GM19438 (cell line): Measurements from ENCODE around the gene HIPK3.
A peak's percentile ranks its signal among the peaks of the same experiment; 100 is the strongest.
"Not testable (repeated sequence)": the region's sequence is repeated elsewhere in the genome, so short reads cannot be mapped to it uniquely, and the experiment has no call there.

Source experiments
- ATAC-seq: cut with Tn5 transposase; IDR thresholded peaks from one replicate; pipeline ENCODE4 v1.9.1; 2021; ENCODE audit warnings: low read depth; ENCODE audit not compliant: unreplicated experiment

HIPK3 gene

GRCh38 chr11:33257897-33258630, 883 bp downstream of the HIPK3 start:
- ATAC-seq, result peak; percentile 48

DNA sequence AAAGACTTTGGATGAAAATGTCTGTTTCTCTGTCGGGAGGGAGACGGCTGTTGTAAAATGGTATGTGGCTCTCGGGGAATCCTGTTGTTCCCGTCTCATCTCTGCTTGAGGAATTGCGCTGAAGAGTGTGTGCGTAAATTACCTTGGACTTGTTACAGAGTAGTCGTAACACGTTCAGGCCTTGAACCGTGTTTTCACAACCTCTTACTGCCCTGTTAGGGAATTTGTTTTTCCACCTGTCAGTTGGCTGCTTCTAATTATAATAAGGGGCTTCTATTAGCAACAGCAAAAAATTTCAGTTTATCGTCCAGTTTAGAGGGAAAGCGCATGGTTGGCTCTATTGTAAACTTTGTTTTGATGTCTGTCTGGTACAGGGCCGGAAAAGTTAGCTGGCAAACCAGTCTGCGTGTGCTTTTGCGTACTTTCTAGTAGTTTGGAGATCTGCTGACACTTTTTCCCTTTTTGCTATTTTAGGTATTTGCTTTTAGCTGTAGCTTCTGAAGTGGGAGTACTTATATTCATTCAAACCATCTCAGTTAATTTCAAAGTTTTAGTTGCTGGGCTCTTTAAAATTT, 1.5 kb downstream of the HIPK3 start:
- peak; percentile 14 for ATAC-seq

- no peak for ATAC-seq
Observed at GRCh38 chr11:33259869-33260268, 2.7 kb downstream of the HIPK3 start.

DNA sequence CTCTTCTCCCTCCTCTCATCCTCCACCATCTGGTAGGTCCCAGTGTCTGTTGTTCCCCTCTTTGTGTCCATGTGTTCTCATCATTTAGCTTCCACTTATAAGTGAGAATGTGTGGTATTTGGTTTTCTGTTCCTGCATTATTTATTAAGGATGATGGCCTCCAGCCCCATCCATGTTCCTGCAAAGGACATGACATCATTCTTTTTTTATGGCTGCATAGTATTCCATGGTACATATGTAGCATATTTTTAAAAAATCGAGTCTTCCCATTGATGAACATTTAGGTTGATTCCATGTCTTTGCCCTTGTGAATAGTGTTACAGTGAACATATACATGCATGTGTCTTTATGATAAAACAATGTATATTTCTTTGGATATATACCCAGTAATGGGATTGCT, 4.2 kb downstream of the HIPK3 start:
- ATAC-seq, result not testable (repeated sequence)

DNA sequence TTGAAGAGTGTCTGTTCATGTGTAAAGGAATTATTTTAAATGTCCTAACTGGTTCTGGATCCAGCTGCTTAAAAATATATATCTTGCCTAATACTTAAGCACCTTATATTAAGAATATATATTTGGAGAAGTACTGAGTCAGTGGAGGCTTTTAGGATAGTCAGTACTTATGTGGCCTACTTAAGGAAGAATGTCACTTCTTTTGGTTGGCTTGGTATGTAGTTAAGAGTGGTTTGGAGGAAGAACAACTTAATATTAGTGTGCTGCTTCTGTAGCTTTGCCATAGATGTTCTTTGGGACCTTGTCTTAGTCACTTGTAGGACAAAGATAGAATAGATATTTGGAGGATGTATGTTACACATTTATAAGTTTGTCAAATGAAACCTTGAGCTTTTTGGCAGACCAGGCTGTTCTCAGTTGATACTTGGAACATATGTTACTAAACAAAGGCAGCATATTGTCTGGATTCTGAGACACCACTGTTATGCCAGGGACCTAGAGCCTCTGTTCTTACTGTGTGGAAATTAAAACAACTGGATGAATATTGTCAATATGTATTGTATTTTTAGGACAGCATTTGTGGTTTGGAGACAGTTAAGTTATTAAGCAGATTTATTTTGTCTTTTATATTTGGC, 4.9 kb downstream of the HIPK3 start:
- no peak for ATAC-seq

DNA sequence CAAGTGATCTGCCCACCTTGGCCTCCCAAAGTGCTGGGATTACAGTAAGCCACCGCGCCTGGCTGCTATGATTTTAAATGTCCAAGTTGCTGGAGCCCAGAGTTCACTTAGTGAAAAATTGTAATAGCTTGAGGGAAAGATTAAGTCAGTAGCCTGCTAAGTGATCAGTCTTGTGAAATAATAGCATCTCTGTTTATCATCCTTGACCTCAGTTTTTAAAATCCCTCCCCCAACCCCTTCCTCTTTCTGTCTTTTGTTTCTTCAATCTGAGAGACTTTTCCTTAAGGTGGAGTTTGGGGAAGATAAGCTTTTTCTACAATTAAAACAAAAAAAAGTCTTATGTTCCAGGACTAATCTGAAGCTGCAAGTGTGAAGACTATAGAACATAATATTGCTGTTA, 6.4 kb downstream of the HIPK3 start:
- no peak for ATAC-seq

- no peak for ATAC-seq
Observed at GRCh38 chr11:33264926-33265325, 7.7 kb downstream of the HIPK3 start.

- no peak for ATAC-seq
Observed at GRCh38 chr11:33266393-33267215, 9.4 kb downstream of the HIPK3 start.

DNA sequence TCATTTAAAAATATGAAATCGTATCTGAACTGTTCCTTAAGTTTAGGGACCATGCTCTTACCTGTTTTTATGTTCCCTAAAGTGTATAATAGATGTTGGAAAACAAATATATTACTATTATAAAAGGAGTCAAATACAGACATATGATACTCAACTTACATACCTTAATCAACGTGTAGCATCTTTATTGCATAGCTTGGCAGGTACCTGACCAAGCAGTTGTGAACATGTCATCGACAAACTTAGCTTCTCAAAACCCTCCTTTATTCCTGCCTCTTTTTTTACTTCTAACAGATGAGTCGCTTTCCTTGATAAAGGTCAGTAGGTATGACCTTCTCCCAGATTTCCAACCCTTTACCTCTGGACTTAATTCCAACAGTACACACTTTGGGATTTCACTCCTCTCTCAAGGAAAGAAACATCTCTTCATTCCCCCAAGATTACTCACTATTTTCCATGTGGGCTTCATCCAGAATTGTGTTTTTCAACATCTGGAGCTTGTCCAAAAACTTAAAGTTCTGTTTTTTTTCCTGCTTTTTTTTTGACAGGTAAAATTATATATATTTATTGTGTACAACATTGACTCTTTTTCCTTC, 11.9 kb downstream of the HIPK3 start:
- ATAC-seq, result no peak

- ATAC-seq, result no peak
Observed at GRCh38 chr11:33269822-33270221, 12.6 kb downstream of the HIPK3 start.

- ATAC-seq, result no peak
Observed at GRCh38 chr11:33271059-33271458, 13.9 kb downstream of the HIPK3 start.

GRCh38 chr11:33272338-33273107, 15.3 kb downstream of the HIPK3 start:
- ATAC-seq, result no peak

DNA sequence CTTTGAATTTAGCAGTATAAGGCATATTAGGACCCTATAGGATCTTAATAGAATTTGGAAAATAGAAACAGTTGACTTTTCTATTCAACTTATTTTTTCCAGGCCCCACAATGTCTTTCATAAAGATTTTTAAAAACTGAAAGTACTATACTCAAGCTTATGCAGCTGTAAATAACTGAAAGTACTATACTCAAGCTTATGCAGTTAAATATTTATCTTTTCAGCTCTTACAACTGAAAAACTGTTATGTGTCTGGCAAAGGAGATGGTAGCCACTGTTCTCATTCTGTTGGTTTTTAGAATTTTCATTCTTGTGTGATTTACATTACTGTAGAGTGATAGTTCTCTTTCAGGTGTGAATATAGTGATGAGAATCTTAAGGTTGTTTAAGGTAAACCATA, 16.5 kb downstream of the HIPK3 start:
- no peak for ATAC-seq

- ATAC-seq, result no peak
Observed at GRCh38 chr11:33280411-33280810, 23.2 kb downstream of the HIPK3 start.

- no peak for ATAC-seq
Observed at GRCh38 chr11:33281758-33282157, 24.6 kb downstream of the HIPK3 start.

- no peak for ATAC-seq
Observed at GRCh38 chr11:33284818-33285217, 27.6 kb downstream of the HIPK3 start.

DNA sequence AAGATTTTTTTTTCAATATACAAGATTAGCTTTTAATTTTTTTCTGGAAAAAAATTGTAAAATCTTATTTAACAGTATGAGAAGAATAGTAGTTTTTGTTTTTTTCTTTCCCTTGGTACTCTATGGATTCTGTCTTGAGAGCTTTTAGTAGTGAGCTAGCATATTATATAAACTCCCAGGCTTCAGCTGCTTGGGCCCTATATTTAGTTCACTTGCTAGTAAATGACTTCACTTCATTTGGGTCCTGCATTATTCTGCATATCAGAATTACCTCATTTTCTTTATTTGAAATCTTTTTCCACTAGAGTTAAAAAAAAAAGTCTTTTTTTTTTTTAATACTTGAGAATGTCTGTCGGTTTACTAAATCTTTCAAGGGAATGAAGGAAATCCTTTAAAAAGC, 33.1 kb downstream of the HIPK3 start:
- ATAC-seq, result no peak

- ATAC-seq, result peak; percentile 94
Observed at GRCh38 chr11:33291004-33291777, 34.0 kb downstream of the HIPK3 start.

- ATAC-seq, result no peak
Observed at GRCh38 chr11:33292311-33292710, 35.1 kb downstream of the HIPK3 start.
